MCF 10A (cell line): ENCODE results near the gene MSL3B.

ENCODE experiments used
- BruUV-seq: library from RNA; stranded (reverse); fragments of 400-500 nt; replicated peaks from 2 replicates; lab custom pipeline; 2021; lab: Mats Ljungman, UMichigan
- CTCF ChIA-PET: fragments of 300-600 bp; sonication (Branson Sonifier 250); formaldehyde crosslinking; extraction: SDS; loops from one replicate; lab custom pipeline; 2021; ENCODE audit warnings: antibody characterized with exemption, inconsistent platforms; lab: Yijun Ruan, JAX
- POLR2A ChIA-PET: fragments of 300-600, 350-650 bp; sonication (Branson Sonifier 250); formaldehyde crosslinking; extraction: SDS; loops from one replicate; lab custom pipeline; 2020; ENCODE audit warnings: antibody characterized with exemption, inconsistent platforms; lab: Yijun Ruan, JAX
- DNase-seq: peaks from one replicate; pipeline ENCODE4 v3.0.0-alpha.2; 2018; ENCODE audit not compliant: unreplicated experiment
- H3K27ac Mint-ChIP-seq: one replicate; pipeline ENCODE4 v1.8.0; 2022; ENCODE audit warnings: mild to moderate bottlenecking, low read depth, mixed read lengths; ENCODE audit not compliant: unreplicated experiment
- H3K27me3 Mint-ChIP-seq: one replicate; pipeline ENCODE4 v1.8.0; 2022; ENCODE audit warnings: mixed read lengths; ENCODE audit not compliant: insufficient read depth, unreplicated experiment
- H3K36me3 Mint-ChIP-seq: one replicate; pipeline ENCODE4 v1.8.0; 2022; ENCODE audit warnings: mild to moderate bottlenecking, moderate library complexity, mixed read lengths; ENCODE audit not compliant: insufficient read depth, unreplicated experiment
- H3K4me1 Mint-ChIP-seq: one replicate; pipeline ENCODE4 v1.8.0; 2022; ENCODE audit warnings: mixed read lengths; ENCODE audit not compliant: insufficient read depth, unreplicated experiment
- H3K4me3 Mint-ChIP-seq: one replicate; pipeline ENCODE4 v1.8.0; 2022; ENCODE audit warnings: mild to moderate bottlenecking, moderate library complexity, mixed read lengths; ENCODE audit not compliant: unreplicated experiment
- H3K9me3 Mint-ChIP-seq: one replicate; pipeline ENCODE4 v1.8.0; 2022; ENCODE audit warnings: mixed read lengths; ENCODE audit not compliant: unreplicated experiment
- CTCF ChIP-seq: fragments of 200-600 bp; IDR thresholded peaks from one replicate; pipeline ENCODE4 v1.8.0; 2022; ENCODE audit warnings: antibody characterized with exemption, mild to moderate bottlenecking; ENCODE audit not compliant: unreplicated experiment
- intact Hi-C: fragments of 100-400 bp; cut with micrococcal nuclease; formaldehyde crosslinking; loops from 2 replicates; pipeline ENCODE4 v1.14.1; 2022

MSL3B gene

GRCh38 chr2:233837694-233838229 is 30.4 kb downstream of the MSL3B start:
- Mint-ChIP-seq H3K27me3 (no peaks in the 10 kb centered on the region), H3K4me3 (no peak overlapping the region), H3K4me1 (peaks cover 5% of the 10 kb centered on the region), H3K9me3 (no peaks in the 10 kb centered on the region), H3K36me3 (peaks cover 24% of the 10 kb centered on the region), H3K27ac (no peak overlapping the region)
- no TSS peak for BruUV-seq
- intact Hi-C loops = no loop called here
- no peak for TF ChIP-seq CTCF
- ChIA-PET CTCF (interaction anchor here (0.7 to 0.8 kb wide), 2 partner anchors 47 to 465 kb away, joined by 3 read pairs; no protein-coding TSS in a partner anchor), POLR2A (interaction anchor here (0.7 to 0.9 kb wide), 2 partner anchors 14 to 1435 kb away, joined by 3 read pairs; no protein-coding TSS in a partner anchor)
- no peak for DNase-seq

GRCh38 chr2:233836359-233836758 is 31.8 kb downstream of the MSL3B start:
- BruUV-seq = no TSS peak
- H3K4me3 Mint-ChIP-seq = no peak overlapping the region
- CTCF ChIA-PET = no interaction called here
- peaks cover 12% of the 10 kb centered on the region for H3K36me3 Mint-ChIP-seq
- no peak for TF ChIP-seq CTCF
- DNase-seq = no peak
- no peaks in the 10 kb centered on the region for H3K27me3 Mint-ChIP-seq
- peaks cover 5% of the 10 kb centered on the region for H3K4me1 Mint-ChIP-seq
- no peak overlapping the region for H3K27ac Mint-ChIP-seq
- POLR2A ChIA-PET = no interaction called here
- H3K9me3 Mint-ChIP-seq = no peaks in the 10 kb centered on the region
- intact Hi-C loops = no loop called here

- CTCF ChIA-PET = no interaction called here
These were observed 32.7 kb downstream of the MSL3B start for GRCh38 chr2:233835230-233836186.

More at GRCh38 chr2:233835230-233836186, 32.7 kb downstream of the MSL3B start:
- H3K9me3 Mint-ChIP-seq = no peaks in the 10 kb centered on the region
- DNase-seq = no peak
- intact Hi-C loops = no loop called here
- H3K27me3 Mint-ChIP-seq = no peaks in the 10 kb centered on the region
- peaks cover 5% of the 10 kb centered on the region for H3K4me1 Mint-ChIP-seq
- POLR2A ChIA-PET = no interaction called here
- peaks cover 4% of the 10 kb centered on the region for H3K36me3 Mint-ChIP-seq
- BruUV-seq = no TSS peak
- H3K27ac Mint-ChIP-seq = no peak overlapping the region
- TF ChIP-seq CTCF = no peak
- no peak overlapping the region for H3K4me3 Mint-ChIP-seq
